Lung (tissue), 12 donors: ENCODE data around the gene GNG8. TPM values are rescaled to one million over a fixed set of nuclear protein-coding genes. Genes with fewer than 3 reads are reported as not detected.

Experiments
- ATAC-seq: fragments of 200-7000 bp; cut with Tn5 transposase; one replicate; pipeline ENCODE4 v1.9.1; 2020; ENCODE audit warnings: moderate number of reproducible peaks; ENCODE audit not compliant: insufficient read depth, low FRiP score
- DNase-seq, 3 donors: peaks; one replicate each; pipeline ENCODE4 v3.0.0-alpha.2; 2013 to 2017
- H3K27ac ChIP-seq, 2 donors: one replicate each; pipeline ENCODE4 v1.5.1; 2013; ENCODE audit warnings: mild to moderate bottlenecking in 2 of 2, moderate library complexity in 2 of 2, control low read depth in 1 of 2, inconsistent platforms in 1 of 2, low read depth in 1 of 2, low read length in 1 of 2
- H3K27me3 ChIP-seq, 3 donors: one replicate each; pipeline ENCODE4 v1.5.1; 2013; ENCODE audit warnings: low read length in 2 of 3; ENCODE audit not compliant: control insufficient read depth in 3 of 3, insufficient read depth in 3 of 3
- H3K36me3 ChIP-seq, 4 donors: one replicate each; pipeline ENCODE4 v1.5.1; 2013; ENCODE audit warnings: low read length in 4 of 4, mild to moderate bottlenecking in 1 of 4, moderate library complexity in 1 of 4; ENCODE audit not compliant: control insufficient read depth in 4 of 4, insufficient read depth in 4 of 4
- H3K4me1 ChIP-seq, 5 donors: one replicate each; pipeline ENCODE4 v1.5.1; 2013; ENCODE audit warnings: low read length in 5 of 5, mild to moderate bottlenecking in 2 of 5, moderate library complexity in 1 of 5; ENCODE audit not compliant: control insufficient read depth in 5 of 5, insufficient read depth in 5 of 5
- H3K4me3 ChIP-seq: one replicate; pipeline ENCODE4 v1.5.1; 2013; ENCODE audit warnings: mild to moderate bottlenecking, control low read depth, moderate library complexity
- H3K9ac ChIP-seq, 2 donors: one replicate each; pipeline ENCODE4 v1.5.1; 2013; ENCODE audit warnings: low read length in 2 of 2, control low read depth in 1 of 2; ENCODE audit not compliant: insufficient read depth in 1 of 2
- H3K9me3 ChIP-seq, 4 donors: one replicate each; pipeline ENCODE4 v1.5.1; 2013; ENCODE audit warnings: low read length in 3 of 4, mild to moderate bottlenecking in 1 of 4, moderate library complexity in 1 of 4; ENCODE audit not compliant: control insufficient read depth in 4 of 4, insufficient read depth in 3 of 4
- CTCF ChIP-seq: IDR thresholded peaks from 2 replicates; pipeline ENCODE4 v1.5.1; 2012; ENCODE audit warnings: mild to moderate bottlenecking; ENCODE audit errors: control extremely low read depth, extremely low read depth
- WGBS, 2 donors: extraction: QIAGEN DNeasy Blood & Tissue Kit; methylation state at CpG; one replicate each; pipeline ENCODE4 v1.1.7; 2013; 5-methylcytosine and 5-hydroxymethylcytosine counted together
- polyA plus RNA-seq, 2 donors: library from polyadenylated mRNA; stranded (reverse); fragments of 200-250 nt; gene quantifications; one replicate each; pipeline ENCODE4 v1.2.1, GENCODE V29; 2013
- total RNA-seq, 2 donors: library from RNA; depleted of rRNA in 1 of 2; stranded (reverse); fragments of >200 nt in 1 of 2; gene quantifications; one replicate each; pipeline ENCODE4 v1.2.1, GENCODE V29; 2014 to 2021
- donor health status: control.
- donor health status: control.
- donor health status: Bipolar disorder and iron deficiency.
- donor health status: healthy.
- donor health status: DM: yes; HTN: yes; CAD: no.

Gene GNG8
- total and polyA plus RNA-seq, 4 donors = not detected

GRCh38 chr19:46660551-46661019 is 24.6 kb upstream of the GNG8 start:
- peaks cover 0 to 17% (median 8%) of the 10 kb centered on the region in 4 donors for H3K36me3 ChIP-seq
- peak; percentile 2 for ATAC-seq
- H3K27me3 ChIP-seq = peaks cover 0 to 4% (median 2%) of the 10 kb centered on the region in 3 donors
- H3K4me1 ChIP-seq = peaks cover 0 to 17% (median 4%) of the 10 kb centered on the region in 5 donors
- H3K27ac ChIP-seq = peak overlapping the region in 1 of 2 donors; percentile 1
- WGBS, 2 donors = 1 to 2% methylated on average over 34 to 40 of the region's 40 CpGs
- H3K9ac ChIP-seq = peak overlapping the region; percentile 73 to 85
- TF ChIP-seq CTCF = no peak
- H3K9me3 ChIP-seq = no peaks in the 10 kb centered on the region
- peak overlapping the region; percentile 39 for H3K4me3 ChIP-seq
- peak in 2 of 3 donors; percentile 68 to 76 for DNase-seq

GRCh38 chr19:46660008-46660517 is 24.1 kb upstream of the GNG8 start:
- peaks cover 0 to 4% (median 2%) of the 10 kb centered on the region in 3 donors for H3K27me3 ChIP-seq
- ATAC-seq (no peak), DNase-seq (peak; percentile 88 to 93 (median 92))
- peaks cover 0 to 17% (median 8%) of the 10 kb centered on the region in 4 donors for H3K36me3 ChIP-seq
- H3K27ac ChIP-seq = peak overlapping the region in 1 of 2 donors; percentile 1
- 7 to 9% methylated on average over 14 of the region's 14 CpGs for WGBS, 2 donors
- H3K9me3 ChIP-seq = no peaks in the 10 kb centered on the region
- peaks cover 0 to 20% (median 4%) of the 10 kb centered on the region in 5 donors for H3K4me1 ChIP-seq
- peak overlapping the region; percentile 73 to 85 for H3K9ac ChIP-seq
- no peak overlapping the region for H3K4me3 ChIP-seq
- no peak for TF ChIP-seq CTCF

GRCh38 chr19:46659151-46660007 is 23.4 kb upstream of the GNG8 start:
- ATAC-seq (no peak), DNase-seq (peak; percentile 87 to 93 (median 91))
- Histone ChIP-seq H3K36me3 (peaks cover 0 to 17% (median 8%) of the 10 kb centered on the region in 4 donors), H3K9me3 (no peaks in the 10 kb centered on the region), H3K9ac (peak overlapping the region in 1 of 2 donors; percentile 85), H3K4me1 (peaks cover 0 to 27% (median 4%) of the 10 kb centered on the region in 5 donors), H3K27ac (no peak overlapping the region), H3K27me3 (peaks cover 0 to 4% (median 2%) of the 10 kb centered on the region in 3 donors), H3K4me3 (no peak overlapping the region)
- 4 to 5% methylated on average over 25 to 28 of the region's 28 CpGs for WGBS, 2 donors
- no peak for TF ChIP-seq CTCF
